Right renal cortex interstitium (tissue), 3 donors: ENCODE data around the gene GRID2. TPM values are rescaled to one million over a fixed set of nuclear protein-coding genes. Genes with fewer than 3 reads are reported as not detected.

Experiments used
- DNase-seq, 3 donors: peaks; one replicate each; pipeline ENCODE4 v3.0.0-alpha.2; 2013; ENCODE audit warnings: low read depth in 3 of 3, low spot score in 2 of 3
- polyA plus RNA-seq, 3 donors: library from polyadenylated mRNA; unstranded; fragments of 120-200 nt; gene quantifications; one replicate each; pipeline ENCODE4 v1.2.1, GENCODE V29; 2013; ENCODE audit not compliant: insufficient read length in 3 of 3

Gene GRID2
- polyA plus RNA-seq, 3 donors = 4.9 to 7.5 (median 7.2) TPM

DNA sequence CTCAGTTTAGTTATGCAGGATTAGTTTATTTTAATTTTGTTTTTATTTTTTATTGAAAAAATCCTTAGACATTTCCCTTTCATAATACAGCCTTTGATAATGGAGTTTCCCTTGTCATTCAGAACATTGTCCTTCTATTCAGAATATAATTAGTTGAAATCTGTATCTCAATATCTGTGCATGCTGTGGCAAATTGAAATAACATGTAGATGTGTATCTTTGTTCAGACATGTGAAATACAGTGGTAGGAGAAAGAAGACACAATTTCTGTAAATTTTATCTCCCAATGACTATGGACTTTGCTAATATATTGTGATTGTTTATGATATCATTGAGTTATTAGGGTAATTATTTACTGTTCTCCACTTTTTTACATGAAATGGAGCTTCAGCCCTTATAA, 353.9 kb downstream of the GRID2 start:
- DNase-seq = no peak

DNA sequence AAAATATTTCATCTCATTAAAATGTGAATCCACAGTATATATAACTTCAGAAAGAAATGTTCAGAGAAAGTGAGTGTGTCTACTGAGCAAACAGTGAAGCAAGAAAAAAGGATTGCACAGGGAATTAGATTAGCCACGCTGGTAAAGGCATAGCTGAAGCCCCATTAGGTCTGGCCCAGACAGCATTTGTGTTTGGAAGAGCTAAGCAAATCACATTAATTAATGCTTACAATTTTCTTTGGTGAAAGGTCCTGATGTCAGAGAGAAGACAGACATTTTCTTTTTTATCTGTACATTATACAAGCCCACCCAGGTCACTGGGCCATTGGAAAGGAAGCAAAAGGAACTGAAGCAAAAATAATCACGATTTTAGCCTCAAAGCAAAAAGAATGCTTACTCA, 354.6 kb downstream of the GRID2 start:
- DNase-seq = no peak

DNA sequence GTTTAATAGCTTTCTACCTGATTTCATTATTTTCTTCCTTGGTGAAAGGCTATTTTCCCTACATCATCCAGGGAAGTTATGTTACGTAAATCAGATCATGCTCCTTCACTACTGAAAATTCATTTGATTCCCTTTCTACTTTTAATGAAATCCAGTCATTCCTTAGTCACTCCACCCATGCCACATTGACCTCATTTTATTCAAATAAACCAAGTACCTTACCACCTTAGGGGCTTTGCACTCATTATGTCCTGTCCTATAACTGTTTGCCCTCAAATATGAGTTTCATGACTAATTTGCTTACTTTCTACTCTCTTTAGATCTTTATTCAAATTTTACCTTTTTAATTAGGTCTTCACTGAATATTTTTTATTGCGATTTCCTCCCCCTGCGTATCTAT, 374.0 kb downstream of the GRID2 start:
- DNase-seq = no peak

DNA sequence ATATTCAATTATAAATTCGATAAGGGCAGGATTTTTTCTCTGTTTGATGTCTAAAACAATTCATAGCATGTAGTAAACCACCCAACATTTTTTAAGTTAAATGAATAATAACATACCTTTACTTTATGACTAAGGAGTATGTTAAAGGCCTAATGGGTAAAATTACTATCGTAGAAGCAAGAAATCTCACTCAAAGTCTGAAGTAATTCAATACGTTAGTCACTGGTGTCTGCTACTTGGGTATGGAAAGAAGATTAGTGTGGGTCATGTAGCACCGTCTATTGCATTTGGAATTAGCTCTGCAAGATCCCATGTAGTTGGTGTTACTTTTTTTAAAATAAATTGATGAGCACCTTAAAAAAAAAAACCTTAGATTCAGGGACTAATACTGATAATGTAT, 374.5 kb downstream of the GRID2 start:
- DNase-seq = no peak

- DNase-seq = no peak
Measured at GRCh38 chr4:92679149-92679548, 375.4 kb downstream of the GRID2 start.

- no peak for DNase-seq
Measured at GRCh38 chr4:92714640-92715039, 410.9 kb downstream of the GRID2 start.

DNA sequence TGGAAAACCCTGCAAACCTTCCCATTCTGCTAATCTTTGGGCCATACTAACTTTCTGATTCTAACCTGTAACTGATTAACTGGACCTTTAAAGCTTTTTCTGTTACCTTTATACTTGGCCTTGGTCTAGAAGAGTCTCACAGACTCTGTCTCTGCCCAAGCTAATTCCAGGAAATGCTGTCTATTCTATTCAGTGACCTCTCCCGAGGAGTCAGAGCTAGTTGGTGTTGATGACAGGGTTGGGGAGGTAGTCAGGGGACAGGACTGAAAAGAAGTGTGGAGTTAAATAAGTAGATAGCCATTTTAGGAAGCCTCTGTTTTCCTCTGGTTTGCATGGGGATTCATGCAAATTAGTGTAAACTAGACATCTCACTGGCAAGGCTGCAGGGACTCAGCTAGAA, 429.5 kb downstream of the GRID2 start:
- DNase-seq = no peak

DNA sequence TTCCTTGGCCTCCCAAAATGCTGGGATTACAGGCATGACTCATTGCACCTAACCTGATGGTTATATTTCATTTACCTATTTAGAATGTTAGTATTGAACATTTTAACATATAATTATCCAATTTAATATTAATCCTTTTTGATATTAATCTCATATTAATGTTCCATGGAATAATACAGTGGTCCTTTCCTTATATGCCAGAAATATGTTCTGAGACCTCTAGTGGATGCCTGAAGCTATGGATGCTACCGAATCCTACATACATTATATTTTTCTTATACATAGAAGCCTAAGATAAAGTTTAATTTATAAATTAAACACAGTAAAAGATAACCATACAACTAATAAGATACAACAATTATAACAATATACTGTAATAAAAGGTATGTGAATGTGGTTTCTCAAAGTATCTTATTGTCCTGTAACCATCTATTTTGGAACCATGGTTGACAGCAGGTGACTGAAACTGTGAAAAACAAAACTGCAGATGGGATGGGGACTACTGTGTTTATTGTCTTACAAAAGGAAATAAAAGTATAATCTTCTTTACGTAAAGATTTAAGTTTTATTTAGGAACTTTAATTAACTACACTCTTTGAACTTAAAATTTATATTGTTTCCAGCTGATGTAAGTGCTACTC, 431.4 kb downstream of the GRID2 start:
- no peak for DNase-seq

GRCh38 chr4:92760433-92760832, 456.7 kb downstream of the GRID2 start:
- DNase-seq = no peak

DNA sequence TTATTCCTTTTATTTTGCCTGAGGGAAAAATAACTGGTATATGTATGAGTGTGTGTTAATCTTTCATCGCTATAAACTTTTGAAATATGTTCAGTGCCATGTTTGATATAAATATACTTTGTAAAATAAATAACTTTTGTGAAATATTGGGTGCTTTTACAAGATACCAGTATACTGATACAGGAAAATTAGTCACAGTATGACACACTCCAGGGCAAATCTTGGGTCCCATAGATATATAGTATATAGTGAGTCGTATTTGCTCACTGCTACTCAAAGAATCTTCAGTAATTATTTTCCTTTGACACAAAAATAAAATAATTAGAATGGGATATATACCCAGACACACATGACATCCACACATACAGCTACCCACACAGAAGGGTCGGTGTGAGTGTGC, 472.3 kb downstream of the GRID2 start:
- no peak for DNase-seq

GRCh38 chr4:92789741-92790140, 486.0 kb downstream of the GRID2 start:
- no peak for DNase-seq

DNA sequence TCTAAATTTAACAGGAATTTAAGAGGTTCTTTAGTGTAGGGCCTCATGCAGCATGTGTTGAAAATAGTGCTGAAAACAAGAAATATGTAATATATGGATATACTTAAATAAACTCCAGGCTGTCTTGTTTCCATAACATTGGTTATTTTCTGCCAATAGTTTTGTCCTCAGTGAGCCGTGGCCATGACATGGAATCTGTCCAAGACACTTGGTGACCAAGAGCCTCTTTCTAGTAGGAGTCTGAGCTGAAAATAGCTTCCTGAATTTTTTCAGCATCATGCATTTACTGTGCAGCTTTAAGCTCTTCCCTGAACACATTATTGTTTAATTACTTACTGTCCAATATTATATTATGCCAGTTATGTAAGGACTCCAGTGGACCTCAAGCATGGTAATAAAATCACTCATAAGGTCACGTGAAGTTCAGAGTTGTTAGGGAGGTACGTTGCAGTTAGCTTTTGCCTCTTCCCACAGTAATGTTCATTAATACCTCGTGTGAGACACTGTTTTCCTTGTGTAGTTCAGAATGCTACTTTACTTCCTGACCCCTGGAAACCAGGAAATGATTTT, 488.2 kb downstream of the GRID2 start:
- DNase-seq = no peak

GRCh38 chr4:92809381-92809780, 505.6 kb downstream of the GRID2 start:
- DNase-seq = no peak

DNA sequence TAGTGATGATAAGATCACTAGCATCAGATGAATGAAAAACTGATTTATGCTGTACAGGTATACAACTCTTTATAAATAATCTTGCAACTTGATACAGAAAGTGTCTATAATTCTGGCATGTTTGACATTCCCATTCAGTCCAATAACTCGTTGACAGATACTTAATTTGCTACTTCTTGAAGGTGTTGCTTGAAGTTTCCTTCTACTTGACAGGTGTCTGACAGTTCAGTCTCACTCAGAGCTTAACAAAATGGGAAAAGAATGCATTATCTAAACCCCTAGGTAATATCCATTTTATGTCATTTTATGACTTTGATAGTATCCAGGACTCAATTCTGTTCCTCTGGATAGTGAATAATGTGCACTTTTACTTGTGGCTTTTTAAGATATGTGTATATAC, 508.9 kb downstream of the GRID2 start:
- no peak for DNase-seq

GRCh38 chr4:92814677-92815076, 510.9 kb downstream of the GRID2 start:
- DNase-seq = no peak

DNA sequence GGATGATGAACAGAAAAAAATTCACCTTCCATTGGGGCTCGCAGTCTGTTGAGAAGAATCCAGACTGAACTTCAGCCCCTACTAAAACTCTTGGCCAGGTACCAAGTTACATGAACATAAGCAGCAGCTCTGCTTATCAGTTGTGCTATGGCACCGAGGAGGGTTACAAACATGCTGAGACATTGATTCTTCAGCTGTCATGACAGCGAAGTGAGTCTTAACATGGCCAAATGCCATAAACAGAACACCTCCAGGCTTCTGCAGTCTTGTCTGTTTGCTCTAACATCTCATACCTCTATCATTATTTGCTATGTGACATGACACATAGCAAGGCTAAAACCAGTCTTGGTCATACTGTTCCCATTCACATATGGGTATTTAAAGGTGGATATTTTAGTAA, 521.5 kb downstream of the GRID2 start:
- no peak for DNase-seq

DNA sequence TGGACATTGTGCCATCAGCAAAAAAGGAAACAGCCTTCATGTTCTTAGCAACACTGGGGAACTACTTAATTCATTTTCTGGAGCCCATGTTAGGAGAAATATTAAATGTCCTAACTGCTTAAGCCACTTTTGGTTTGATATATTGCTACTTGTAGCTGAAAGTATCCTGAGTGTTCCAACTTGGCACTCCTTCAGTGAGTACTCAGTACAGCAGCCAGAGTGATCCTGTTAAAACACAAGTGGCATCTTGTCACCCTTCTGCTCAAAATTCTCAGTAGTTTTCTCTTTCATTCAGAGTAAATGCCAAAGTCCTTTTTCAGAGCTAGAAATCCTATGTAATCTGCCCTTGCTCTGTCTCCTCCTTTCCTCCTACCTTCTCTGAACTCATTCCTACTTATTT, 522.0 kb downstream of the GRID2 start:
- no peak for DNase-seq

GRCh38 chr4:92830771-92831170, 527.0 kb downstream of the GRID2 start:
- no peak for DNase-seq

- no peak for DNase-seq
Measured at GRCh38 chr4:92840880-92841279, 537.1 kb downstream of the GRID2 start.

DNA sequence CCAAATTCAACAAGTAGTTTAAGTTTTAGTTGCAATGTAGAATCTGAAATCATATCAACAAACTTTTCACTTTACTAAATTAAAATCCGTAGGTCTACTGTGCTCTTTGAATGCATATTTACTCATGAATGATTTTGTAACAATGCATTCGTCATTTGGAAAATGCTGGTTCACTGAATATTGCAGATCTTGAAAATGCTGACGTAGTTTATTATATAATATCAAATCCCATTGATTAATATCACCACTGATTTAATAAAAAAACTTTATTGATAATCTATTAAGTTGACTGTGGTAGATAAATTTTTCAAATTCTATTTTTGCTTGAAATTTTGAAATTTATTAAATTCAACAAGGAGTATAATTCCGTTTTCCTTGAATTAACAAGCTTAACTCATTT, 540.0 kb downstream of the GRID2 start:
- DNase-seq = no peak

DNA sequence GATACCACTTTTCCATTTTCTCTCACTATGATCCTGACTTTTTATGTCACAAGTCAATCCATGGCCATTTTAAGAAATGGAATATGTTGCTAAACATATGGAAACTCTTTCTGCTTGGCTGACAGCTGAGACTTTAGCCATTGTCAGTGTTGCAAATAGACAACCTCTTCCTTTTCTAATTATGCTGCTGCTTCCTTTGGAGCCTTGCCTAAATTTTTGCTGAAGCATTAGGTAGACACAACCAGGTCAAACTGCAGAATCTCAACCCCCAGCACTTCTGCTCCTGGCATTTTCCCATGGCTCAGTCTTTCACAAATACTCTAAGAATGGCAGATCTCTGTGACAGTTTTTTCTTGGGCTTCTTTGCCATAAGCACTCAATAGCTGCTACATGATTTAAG, 543.3 kb downstream of the GRID2 start:
- DNase-seq = no peak

DNA sequence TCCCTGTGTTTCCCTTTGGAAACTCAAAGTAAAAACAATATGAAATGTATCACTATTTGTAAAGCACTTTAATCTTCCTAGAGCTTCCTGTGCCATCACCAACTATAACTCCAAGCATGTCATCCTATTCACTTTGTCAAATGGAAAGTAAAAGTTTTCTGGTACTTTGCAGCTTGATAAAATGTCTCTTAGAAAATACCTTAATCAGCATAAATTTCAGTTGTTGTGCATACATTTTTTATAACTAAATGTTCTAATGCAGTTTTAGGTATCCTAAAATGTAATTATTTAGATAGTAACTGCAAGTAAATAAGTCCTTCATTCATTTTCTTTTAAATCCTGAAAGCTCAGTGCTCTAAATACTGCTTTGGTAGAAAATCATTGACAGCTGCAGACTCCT, 558.7 kb downstream of the GRID2 start:
- no peak for DNase-seq

GRCh38 chr4:92864096-92864495, 560.3 kb downstream of the GRID2 start:
- DNase-seq = no peak
